Measurements from ENCODE around the gene HSD17B14.

DNA sequence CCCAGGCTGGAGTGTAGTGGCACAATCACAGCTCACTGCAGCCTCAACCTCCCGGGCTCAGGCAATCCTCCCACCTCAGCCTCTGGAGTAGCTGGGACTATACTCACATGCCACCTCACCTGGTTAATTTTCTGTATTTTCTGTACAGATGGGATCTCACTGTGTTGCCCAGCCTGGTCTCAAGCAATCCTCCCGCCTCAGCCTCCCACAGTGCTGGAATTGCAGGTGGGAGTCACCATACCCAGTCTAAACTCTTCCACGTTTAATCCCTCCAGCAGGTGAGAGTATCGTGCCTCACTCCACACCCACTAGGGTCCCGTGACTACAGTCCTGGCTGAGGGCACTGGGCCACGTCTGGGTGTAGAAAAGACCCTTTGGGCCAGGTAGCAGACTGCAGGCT is 42.0 kb downstream of the HSD17B14 start:
- TF ChIP-seq CTCF (IDR thresholded peaks at IDR 0.05; ENCODE audit: low read depth, low read length, missing input control) (no peak), TAF1 (conservative IDR thresholded peaks at IDR 0.05) (no peak), SP1 (IDR thresholded peaks at IDR 0.05) (no peak), GABPA (IDR thresholded peaks at IDR 0.05 in 1 of 2, conservative IDR thresholded peaks at IDR 0.05 in 1 of 2) (no peak), HNF4G (IDR thresholded peaks at IDR 0.05) (no peak)
- TF ChIP-seq, protein P1, sequence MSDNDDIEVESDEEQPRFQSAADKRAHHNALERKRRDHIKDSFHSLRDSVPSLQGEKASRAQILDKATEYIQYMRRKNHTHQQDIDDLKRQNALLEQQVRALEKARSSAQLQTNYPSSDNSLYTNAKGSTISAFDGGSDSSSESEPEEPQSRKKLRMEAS (IDR thresholded peaks at IDR 0.05) = no peak
- TF ChIP-seq, protein P2, sequence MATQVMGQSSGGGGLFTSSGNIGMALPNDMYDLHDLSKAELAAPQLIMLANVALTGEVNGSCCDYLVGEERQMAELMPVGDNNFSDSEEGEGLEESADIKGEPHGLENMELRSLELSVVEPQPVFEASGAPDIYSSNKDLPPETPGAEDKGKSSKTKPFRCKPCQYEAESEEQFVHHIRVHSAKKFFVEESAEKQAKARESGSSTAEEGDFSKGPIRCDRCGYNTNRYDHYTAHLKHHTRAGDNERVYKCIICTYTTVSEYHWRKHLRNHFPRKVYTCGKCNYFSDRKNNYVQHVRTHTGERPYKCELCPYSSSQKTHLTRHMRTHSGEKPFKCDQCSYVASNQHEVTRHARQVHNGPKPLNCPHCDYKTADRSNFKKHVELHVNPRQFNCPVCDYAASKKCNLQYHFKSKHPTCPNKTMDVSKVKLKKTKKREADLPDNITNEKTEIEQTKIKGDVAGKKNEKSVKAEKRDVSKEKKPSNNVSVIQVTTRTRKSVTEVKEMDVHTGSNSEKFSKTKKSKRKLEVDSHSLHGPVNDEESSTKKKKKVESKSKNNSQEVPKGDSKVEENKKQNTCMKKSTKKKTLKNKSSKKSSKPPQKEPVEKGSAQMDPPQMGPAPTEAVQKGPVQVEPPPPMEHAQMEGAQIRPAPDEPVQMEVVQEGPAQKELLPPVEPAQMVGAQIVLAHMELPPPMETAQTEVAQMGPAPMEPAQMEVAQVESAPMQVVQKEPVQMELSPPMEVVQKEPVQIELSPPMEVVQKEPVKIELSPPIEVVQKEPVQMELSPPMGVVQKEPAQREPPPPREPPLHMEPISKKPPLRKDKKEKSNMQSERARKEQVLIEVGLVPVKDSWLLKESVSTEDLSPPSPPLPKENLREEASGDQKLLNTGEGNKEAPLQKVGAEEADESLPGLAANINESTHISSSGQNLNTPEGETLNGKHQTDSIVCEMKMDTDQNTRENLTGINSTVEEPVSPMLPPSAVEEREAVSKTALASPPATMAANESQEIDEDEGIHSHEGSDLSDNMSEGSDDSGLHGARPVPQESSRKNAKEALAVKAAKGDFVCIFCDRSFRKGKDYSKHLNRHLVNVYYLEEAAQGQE (IDR thresholded peaks at IDR 0.05) = no peak
